ENCODE measurements around the gene UQCC2.

GRCh38 chr6:33721508-33721907 lies 10.0 kb upstream of the UQCC2 start:
- no peak for TF ChIP-seq CTCF (conservative IDR thresholded peaks at IDR 0.05; ENCODE audit: low read length)
- TF ChIP-seq EZH2phosphoT487 (IDR thresholded peaks at IDR 0.05; ENCODE audit: borderline replicate concordance, low read depth, low read length), result no peak
